Panc1 (cell line): ENCODE results near the gene CTF1. TPM values are rescaled to one million over a fixed set of nuclear protein-coding genes. Genes with fewer than 3 reads are reported as not detected.
A peak's percentile ranks its signal among the peaks of the same experiment; 100 is the strongest.

Source experiments
- ATAC-seq: fragments of 200-7000 bp; cut with Tn5 transposase; 2 replicates; pipeline ENCODE4 v1.9.1; 2020; ENCODE audit warnings: mild to moderate bottlenecking, moderate library complexity
- BruUV-seq: library from RNA; stranded (reverse); fragments of 400-500 nt; replicated peaks from 2 replicates; lab custom pipeline; 2021; lab: Mats Ljungman, UMichigan
- CTCF ChIA-PET: fragments of 300-600 bp; sonication (Branson Sonifier 250); formaldehyde crosslinking; loops from one replicate; lab custom pipeline; 2022; ENCODE audit warnings: antibody characterized with exemption; lab: Charles Lee
- POLR2A ChIA-PET: fragments of 300-600 bp; sonication (Branson Sonifier 250); formaldehyde crosslinking; loops from one replicate; lab custom pipeline; 2022; ENCODE audit warnings: antibody characterized with exemption; lab: Charles Lee
- DNase-seq: peaks from one replicate; pipeline ENCODE4 v3.0.0-alpha.2; 2010; ENCODE audit warnings: low read depth, low spot score
- H3K27ac ChIP-seq: 2 replicates; pipeline ENCODE4 v1.5.1; 2011; ENCODE audit warnings: mild to moderate bottlenecking, low read length, inconsistent platforms
- H3K27me3 ChIP-seq: fragments of 200-500 bp; sonication (Bioruptor generic); 2 replicates; pipeline ENCODE4 v1.6.0; 2014; ENCODE audit warnings: low read length, inconsistent platforms; ENCODE audit not compliant: control insufficient read depth, insufficient read depth
- H3K36me3 ChIP-seq: fragments of 200-500 bp; sonication (Bioruptor generic); 2 replicates; pipeline ENCODE4 v1.5.1; 2014; ENCODE audit warnings: inconsistent platforms, mild to moderate bottlenecking, low read length, moderate library complexity; ENCODE audit not compliant: control insufficient read depth, insufficient read depth
- H3K4me1 ChIP-seq: 2 replicates; pipeline ENCODE4 v1.5.1; 2011; ENCODE audit warnings: inconsistent platforms, mild to moderate bottlenecking, low read length, moderate library complexity; ENCODE audit not compliant: control insufficient read depth, insufficient read depth
- H3K4me3 ChIP-seq, 2 experiments: 2 replicates each; pipeline ENCODE4 v1.5.1; 2011 to 2012; ENCODE audit warnings: low read depth in 2 of 2, low read length in 2 of 2, mild to moderate bottlenecking in 2 of 2, inconsistent platforms in 1 of 2, moderate library complexity in 1 of 2
- H3K9me3 ChIP-seq: fragments of 200-500 bp; sonication (Bioruptor generic); 2 replicates; pipeline ENCODE4 v1.5.1; 2014; ENCODE audit warnings: low read depth, mild to moderate bottlenecking, inconsistent platforms, low read length, moderate library complexity; ENCODE audit not compliant: control insufficient read depth, insufficient read depth
- POLR2AphosphoS5 ChIP-seq: IDR thresholded peaks from 2 replicates; pipeline ENCODE4 v1.6.1; 2012; ENCODE audit warnings: mild to moderate bottlenecking, low read depth, low read length, moderate library complexity
- SIN3A ChIP-seq: IDR thresholded peaks from 2 replicates; pipeline ENCODE4 v1.6.1; 2012; ENCODE audit warnings: low read depth, mild to moderate bottlenecking, low read length, moderate library complexity, borderline replicate concordance; ENCODE audit not compliant: insufficient read depth
- TCF7L2 ChIP-seq: IDR thresholded peaks from 2 replicates; pipeline ENCODE4 v1.6.1; 2011; ENCODE audit warnings: mild to moderate bottlenecking, low read depth, low read length, inconsistent platforms
- in situ Hi-C: cut with HindIII; loops from 2 replicates; pipeline ENCODE4 v1.10.0; 2016; ENCODE audit warnings: low sequenced_read_pairs, low pct_unique_long_range_greater_than_20kb
- intact Hi-C: fragments of 100-400 bp; cut with micrococcal nuclease; formaldehyde crosslinking; loops from one replicate; pipeline ENCODE4 v1.10.0; 2022; ENCODE audit not compliant: unreplicated experiment
- total RNA-seq: library from RNA; stranded (reverse); gene quantifications from one replicate; pipeline ENCODE4 v1.2.1, GENCODE V29; 2021; ENCODE audit not compliant: unreplicated experiment
- TF ChIP-seq, protein P1 (sequence below), 2 experiments: IDR thresholded peaks; 2 replicates each; pipeline ENCODE4 v1.6.1; 2011 to 2012; ENCODE audit warnings: low read depth in 2 of 2, control low read depth in 1 of 2, low read length in 1 of 2, mild to moderate bottlenecking in 1 of 2, moderate library complexity in 1 of 2; ENCODE audit not compliant: insufficient read depth in 1 of 2
- TF ChIP-seq, protein P2 (sequence below): fragments of 450-650 bp; IDR thresholded peaks from 2 replicates; pipeline ENCODE4 v1.5.1; 2017; ENCODE audit warnings: mild to moderate bottlenecking

CTF1 gene
- total RNA-seq, 1 experiment from 2014 or later: 2.9 TPM

DNA sequence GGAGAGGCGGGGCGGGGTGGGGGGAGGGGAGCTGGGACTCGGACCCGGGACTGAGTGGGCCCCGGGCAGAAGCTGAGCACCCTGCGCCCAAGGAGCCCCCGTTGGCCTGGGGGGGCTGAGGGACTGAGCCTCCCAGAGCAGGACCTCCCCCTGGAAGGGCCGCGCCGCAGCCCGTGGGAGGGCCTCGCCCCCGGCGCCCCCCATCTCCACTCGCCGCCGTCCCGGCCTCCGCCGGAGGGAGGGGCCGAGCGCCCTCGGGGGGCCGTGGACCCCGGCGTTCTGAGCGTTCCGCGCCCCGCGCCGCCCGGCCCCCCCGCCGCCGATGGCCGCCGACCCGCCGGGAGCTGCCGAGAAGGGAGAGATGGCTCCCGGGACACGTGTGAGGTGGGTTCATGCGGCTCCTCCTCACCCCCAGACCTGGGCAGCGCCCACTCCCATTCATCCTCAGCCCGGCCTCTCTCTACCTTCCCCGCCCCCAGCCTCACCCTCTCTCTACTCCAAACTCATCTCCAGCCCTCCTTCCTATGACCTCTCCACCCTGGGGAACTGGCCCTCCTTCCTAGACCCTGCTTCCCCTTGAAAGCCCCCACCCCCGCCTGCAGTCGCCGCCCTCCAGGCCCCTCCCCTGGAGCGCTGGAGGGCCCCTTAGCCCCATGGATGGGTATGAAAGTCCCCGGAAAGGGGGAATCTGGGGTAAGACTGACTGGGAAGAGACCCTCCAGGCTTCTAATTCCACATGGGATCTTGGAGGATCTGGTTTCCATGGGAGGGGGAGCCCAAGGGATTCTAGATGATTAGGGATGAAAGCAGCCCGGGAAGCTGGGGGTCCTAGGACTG is 27.9 kb downstream of the CTF1 start:
- TF ChIP-seq POLR2AphosphoS5 (no peak), SIN3A (no peak), TCF7L2 (no peak)
- TF ChIP-seq, protein P1, sequence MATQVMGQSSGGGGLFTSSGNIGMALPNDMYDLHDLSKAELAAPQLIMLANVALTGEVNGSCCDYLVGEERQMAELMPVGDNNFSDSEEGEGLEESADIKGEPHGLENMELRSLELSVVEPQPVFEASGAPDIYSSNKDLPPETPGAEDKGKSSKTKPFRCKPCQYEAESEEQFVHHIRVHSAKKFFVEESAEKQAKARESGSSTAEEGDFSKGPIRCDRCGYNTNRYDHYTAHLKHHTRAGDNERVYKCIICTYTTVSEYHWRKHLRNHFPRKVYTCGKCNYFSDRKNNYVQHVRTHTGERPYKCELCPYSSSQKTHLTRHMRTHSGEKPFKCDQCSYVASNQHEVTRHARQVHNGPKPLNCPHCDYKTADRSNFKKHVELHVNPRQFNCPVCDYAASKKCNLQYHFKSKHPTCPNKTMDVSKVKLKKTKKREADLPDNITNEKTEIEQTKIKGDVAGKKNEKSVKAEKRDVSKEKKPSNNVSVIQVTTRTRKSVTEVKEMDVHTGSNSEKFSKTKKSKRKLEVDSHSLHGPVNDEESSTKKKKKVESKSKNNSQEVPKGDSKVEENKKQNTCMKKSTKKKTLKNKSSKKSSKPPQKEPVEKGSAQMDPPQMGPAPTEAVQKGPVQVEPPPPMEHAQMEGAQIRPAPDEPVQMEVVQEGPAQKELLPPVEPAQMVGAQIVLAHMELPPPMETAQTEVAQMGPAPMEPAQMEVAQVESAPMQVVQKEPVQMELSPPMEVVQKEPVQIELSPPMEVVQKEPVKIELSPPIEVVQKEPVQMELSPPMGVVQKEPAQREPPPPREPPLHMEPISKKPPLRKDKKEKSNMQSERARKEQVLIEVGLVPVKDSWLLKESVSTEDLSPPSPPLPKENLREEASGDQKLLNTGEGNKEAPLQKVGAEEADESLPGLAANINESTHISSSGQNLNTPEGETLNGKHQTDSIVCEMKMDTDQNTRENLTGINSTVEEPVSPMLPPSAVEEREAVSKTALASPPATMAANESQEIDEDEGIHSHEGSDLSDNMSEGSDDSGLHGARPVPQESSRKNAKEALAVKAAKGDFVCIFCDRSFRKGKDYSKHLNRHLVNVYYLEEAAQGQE (IDR thresholded peaks at IDR 0.05; ENCODE audit: insufficient read depth in 1 of 2, low read depth in 2 of 2, low read length in 1 of 2): no peak
- TF ChIP-seq, protein P2, sequence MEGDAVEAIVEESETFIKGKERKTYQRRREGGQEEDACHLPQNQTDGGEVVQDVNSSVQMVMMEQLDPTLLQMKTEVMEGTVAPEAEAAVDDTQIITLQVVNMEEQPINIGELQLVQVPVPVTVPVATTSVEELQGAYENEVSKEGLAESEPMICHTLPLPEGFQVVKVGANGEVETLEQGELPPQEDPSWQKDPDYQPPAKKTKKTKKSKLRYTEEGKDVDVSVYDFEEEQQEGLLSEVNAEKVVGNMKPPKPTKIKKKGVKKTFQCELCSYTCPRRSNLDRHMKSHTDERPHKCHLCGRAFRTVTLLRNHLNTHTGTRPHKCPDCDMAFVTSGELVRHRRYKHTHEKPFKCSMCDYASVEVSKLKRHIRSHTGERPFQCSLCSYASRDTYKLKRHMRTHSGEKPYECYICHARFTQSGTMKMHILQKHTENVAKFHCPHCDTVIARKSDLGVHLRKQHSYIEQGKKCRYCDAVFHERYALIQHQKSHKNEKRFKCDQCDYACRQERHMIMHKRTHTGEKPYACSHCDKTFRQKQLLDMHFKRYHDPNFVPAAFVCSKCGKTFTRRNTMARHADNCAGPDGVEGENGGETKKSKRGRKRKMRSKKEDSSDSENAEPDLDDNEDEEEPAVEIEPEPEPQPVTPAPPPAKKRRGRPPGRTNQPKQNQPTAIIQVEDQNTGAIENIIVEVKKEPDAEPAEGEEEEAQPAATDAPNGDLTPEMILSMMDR: no peak
- POLR2A ChIA-PET: interaction anchor here (0.8 kb wide), 1 partner anchor 554 kb away, joined by 7 read pairs; no protein-coding TSS in a partner anchor
- intact Hi-C loops: no loop called here
- Histone ChIP-seq H3K27ac (peak overlapping the region; percentile 83), H3K27me3 (no peaks in the 10 kb centered on the region), H3K4me3 (peak overlapping the region; percentile 64 to 91), H3K4me1 (peaks cover 9% of the 10 kb centered on the region), H3K36me3 (no peaks in the 10 kb centered on the region), H3K9me3 (no peaks in the 10 kb centered on the region)
- in situ Hi-C loops: no loop called here
- DNase-seq (no peak), ATAC-seq (no peak)
- no TSS peak for BruUV-seq
- CTCF ChIA-PET: interaction anchor here (0.6 kb wide), 1 partner anchor 25 kb away, joined by 3 read pairs; no protein-coding TSS in a partner anchor

GRCh38 chr16:30924913-30925631 is 28.7 kb downstream of the CTF1 start:
- POLR2A ChIA-PET: interaction anchor here (0.8 kb wide), 1 partner anchor 554 kb away, joined by 7 read pairs; no protein-coding TSS in a partner anchor
- intact Hi-C loops: no loop called here
- in situ Hi-C loops: no loop called here
- TF ChIP-seq, protein P1 (IDR thresholded peaks at IDR 0.05; ENCODE audit: insufficient read depth in 1 of 2, low read depth in 2 of 2, low read length in 1 of 2): no peak
- ATAC-seq (no peak), DNase-seq (no peak)
- no peaks in the 10 kb centered on the region for H3K9me3 ChIP-seq
- TSS peak; percentile 77 for BruUV-seq
- H3K27ac ChIP-seq: peak overlapping the region; percentile 83
- CTCF ChIA-PET: interaction anchor here (0.6 kb wide), 1 partner anchor 24 kb away, joined by 3 read pairs; no protein-coding TSS in a partner anchor
- H3K4me1 ChIP-seq: peaks cover 9% of the 10 kb centered on the region
- H3K27me3 ChIP-seq: no peaks in the 10 kb centered on the region
- H3K36me3 ChIP-seq: no peaks in the 10 kb centered on the region
- peak overlapping the region; percentile 64 to 91 for H3K4me3 ChIP-seq
